OCI-M1 (cell line): Measurements from ENCODE around the gene DUS1L.

Source experiments
- DNase-seq: peaks from one replicate; lab custom pipeline; 2025; lab: John Stamatoyannopoulos, UW

Gene DUS1L

DNA sequence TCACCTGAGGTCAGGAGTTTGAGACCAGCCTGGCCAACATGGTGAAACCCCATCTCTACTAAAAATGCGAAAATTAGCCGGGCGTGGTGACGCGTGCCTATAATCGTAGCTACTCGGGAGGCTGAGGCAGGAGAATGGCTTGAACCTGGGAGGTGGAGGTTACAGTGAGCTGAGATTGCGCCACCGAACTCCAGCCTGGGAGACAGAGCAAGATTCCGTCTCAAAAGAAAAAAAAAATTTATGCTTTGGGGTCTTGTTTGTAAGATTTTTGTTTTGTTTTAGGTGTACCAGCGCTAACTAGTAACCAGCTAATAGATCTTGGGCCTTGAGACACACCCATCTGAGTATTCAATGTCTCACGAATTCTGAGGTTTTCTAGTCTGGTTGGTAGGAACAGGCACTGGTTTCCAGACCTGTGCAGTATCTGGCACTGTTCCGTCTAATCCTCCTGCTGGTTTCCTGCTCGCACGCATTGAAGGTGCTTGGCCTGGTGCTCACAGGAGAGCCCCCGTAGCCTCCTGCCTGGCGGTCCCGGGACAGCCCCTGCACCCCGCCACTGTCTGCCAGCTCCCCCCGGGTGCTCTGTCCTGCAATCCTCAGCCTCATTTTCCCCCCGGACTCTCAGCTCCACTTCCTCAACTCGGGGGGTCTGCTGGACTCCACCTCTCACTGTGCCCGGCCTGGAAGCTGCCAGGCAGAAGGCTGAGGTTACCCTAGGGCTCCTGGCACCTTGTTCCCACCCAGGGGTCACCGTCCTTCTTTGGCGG is 10.6 kb upstream of the DUS1L start:
- no peak for DNase-seq

- DNase-seq = no peak
These were observed 7.8 kb upstream of the DUS1L start for GRCh38 chr17:82073446-82073845.

- no peak for DNase-seq
These were observed 7.2 kb upstream of the DUS1L start for GRCh38 chr17:82072827-82073226.

- no peak for DNase-seq
These were observed 5.0 kb upstream of the DUS1L start for GRCh38 chr17:82070611-82071010.

GRCh38 chr17:82065193-82065637 is 389 bp downstream of the DUS1L start:
- no peak for DNase-seq

DNA sequence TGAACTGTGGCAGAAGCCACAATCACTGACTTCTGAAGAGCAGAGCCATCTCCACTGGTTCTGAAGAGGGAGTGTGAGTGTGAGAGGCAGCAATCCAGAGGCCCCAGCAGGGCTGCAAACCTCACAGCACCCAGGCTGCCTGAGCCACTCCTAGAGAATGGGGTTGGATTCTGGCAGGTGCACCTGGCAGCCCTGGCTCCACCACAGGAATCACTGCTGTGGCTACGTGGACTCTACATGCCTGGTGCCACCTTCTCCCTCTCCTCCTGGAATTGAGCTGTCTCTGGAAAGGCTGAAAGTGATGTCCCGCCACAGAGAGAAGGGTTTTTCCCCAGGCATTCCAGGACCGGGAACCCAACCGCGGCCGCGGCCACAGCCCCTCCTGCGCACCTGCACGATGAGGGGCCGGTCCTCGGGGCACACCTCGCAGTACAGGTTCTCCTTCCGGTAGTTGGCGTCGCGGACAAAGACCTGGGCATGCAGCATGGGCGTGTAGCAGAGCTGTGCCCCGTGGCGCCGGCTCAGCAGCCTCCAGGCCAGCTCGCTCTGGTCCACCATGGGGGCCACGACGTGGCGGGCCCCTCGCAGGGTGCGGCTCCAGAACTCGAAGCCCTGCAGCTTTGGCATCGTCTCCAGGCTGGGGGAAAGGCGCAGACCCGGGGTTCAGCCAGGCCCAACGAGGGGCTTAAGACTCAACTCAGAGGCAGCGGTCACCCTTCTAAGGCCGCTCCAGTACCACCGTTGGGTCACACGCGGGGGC is 991 bp downstream of the DUS1L start:
- no peak for DNase-seq

- DNase-seq = no peak
These were observed 1.9 kb downstream of the DUS1L start for GRCh38 chr17:82063424-82064415.

GRCh38 chr17:82062984-82063368 is 2.6 kb downstream of the DUS1L start:
- DNase-seq = no peak

GRCh38 chr17:82062076-82062983 is 3.3 kb downstream of the DUS1L start:
- DNase-seq = no peak

DNA sequence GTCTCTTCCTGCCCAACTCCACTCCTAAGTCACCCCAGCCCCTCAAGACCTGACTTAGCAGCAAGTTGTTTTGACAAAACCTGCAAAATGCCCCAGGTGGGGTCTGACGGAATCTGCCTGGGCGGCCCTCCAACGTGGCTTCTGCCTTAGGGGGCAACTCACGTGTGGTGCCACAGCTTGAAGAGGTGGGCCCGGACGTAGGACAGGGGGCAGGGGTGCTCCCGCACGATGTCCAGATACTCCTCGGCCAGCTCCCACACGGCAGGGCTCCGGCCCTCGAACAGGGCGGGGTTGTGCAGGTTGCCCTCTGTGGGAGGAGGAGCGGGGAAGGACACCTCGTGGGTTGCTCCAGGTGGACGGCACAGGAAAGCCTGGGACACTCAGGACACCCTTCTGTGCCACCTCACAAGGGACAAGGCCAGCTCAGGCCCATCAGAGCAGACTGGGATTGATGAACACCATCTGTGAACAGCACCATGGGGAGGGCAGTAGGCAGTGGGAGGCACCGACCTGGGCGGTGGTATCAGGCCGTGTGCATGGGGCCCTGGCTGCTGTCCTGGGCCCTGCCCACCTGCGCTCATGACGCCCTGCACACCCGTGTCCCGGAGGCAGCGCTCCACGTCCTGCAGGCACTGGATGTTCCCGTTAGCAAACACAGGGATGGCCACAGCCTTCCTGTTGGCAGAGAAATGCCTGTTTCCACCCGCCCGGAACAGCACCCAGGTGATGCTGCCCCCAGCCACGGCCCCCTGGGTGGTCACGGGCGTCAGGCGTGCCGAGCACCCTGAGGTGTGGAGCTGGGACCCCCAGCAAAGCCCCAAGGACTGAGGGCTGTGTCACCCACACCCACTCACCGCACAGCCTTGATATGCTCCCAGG is 4.3 kb downstream of the DUS1L start:
- DNase-seq = no peak

- no peak for DNase-seq
These were observed 5.0 kb downstream of the DUS1L start for GRCh38 chr17:82060614-82061013.

- no peak for DNase-seq
These were observed 5.6 kb downstream of the DUS1L start for GRCh38 chr17:82060001-82060380.

- no peak for DNase-seq
These were observed 6.2 kb downstream of the DUS1L start for GRCh38 chr17:82059272-82060000.

DNA sequence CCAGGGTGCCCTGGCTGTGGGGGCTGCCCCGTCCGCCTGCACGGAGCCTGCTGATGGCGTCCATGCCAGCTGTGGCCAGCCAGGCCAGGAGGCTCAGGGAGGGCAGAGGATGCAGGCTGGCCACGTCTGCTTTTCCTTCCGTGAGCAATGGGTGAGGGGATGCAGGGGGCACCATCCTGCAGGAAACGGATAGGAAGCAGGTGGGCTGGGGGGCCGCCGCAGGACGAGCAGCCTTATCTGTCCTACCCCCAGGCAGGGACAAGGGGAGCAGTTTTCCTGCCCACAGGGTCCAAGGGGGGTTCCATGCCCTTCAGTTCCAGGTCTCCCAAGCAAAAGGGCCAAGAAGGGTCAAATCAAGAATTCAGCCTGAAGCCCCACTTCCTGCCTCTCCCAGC is 6.8 kb downstream of the DUS1L start:
- no peak for DNase-seq

GRCh38 chr17:82058230-82058854 is 7.3 kb downstream of the DUS1L start:
- no peak for DNase-seq

- no peak for DNase-seq
These were observed 8.6 kb downstream of the DUS1L start for GRCh38 chr17:82056729-82057621.

DNA sequence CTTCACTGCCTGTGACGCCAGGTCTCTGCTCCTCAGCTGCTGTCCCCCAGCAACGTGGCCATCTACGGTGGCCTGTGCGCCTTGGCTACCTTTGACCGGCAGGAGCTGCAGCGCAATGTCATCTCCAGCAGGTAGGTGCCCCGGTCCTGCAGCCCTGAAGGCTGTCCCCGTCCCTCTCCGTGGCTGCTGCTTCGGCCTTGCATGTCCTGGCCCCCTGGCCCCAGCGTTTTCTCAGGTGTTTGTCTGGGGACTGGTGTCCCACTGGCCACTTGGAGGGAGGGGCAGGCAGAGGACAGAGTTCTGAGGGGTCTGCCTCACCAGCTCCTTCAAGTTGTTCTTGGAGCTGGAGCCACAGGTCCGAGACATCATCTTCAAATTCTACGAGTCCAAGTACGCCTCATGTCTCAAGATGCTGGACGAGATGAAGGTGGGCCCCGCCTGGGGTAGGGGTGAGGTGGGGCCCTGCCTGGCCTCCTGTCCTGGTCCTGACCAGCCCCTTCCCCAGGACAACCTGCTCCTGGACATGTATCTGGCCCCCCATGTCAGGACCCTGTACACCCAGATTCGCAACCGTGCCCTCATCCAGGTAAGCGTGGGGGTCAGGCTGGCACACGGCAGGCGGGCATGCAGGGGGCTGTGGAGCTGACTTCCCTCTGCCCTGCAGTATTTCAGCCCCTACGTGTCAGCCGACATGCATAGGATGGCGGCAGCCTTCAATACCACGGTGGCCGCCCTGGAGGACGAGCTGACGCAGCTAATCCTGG is 9.5 kb downstream of the DUS1L start:
- no peak for DNase-seq
